ENCODE data around the gene ZBTB42.

The ZBTB42 gene

DNA sequence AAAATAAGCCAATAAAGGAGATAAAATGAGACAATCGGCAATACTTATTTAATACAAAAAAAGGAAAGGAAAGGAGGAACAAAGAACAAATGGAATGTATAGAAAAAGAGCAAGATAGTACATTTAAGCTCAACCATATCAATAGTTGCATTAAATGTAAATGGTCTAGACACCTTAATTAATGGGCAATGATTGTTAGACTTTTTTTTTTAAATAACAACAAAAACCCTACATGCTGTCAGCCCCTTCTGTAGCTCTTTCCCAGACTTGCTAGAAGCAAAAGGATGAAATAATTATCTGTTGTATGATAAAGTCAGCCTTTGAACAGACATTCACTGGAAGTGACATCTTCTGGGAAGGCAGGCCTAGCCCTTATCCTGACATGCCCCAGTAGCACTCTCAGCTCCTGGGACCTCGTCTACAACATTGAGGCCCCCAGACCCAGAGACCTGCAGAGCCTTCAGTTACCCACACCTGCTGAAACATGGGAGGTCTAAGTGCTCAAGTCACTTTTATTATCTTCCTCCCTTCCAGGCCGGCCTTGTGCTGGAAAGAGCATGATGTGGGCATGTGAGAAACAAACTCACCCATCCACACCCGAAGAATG is 34.5 kb upstream of the ZBTB42 start:
- no peak for TF ChIP-seq ZFX (IDR thresholded peaks at IDR 0.05)
- no peak overlapping the region for H3K27ac ChIP-seq

- no peak overlapping the region for H3K27ac ChIP-seq
- TF ChIP-seq, protein P1, sequence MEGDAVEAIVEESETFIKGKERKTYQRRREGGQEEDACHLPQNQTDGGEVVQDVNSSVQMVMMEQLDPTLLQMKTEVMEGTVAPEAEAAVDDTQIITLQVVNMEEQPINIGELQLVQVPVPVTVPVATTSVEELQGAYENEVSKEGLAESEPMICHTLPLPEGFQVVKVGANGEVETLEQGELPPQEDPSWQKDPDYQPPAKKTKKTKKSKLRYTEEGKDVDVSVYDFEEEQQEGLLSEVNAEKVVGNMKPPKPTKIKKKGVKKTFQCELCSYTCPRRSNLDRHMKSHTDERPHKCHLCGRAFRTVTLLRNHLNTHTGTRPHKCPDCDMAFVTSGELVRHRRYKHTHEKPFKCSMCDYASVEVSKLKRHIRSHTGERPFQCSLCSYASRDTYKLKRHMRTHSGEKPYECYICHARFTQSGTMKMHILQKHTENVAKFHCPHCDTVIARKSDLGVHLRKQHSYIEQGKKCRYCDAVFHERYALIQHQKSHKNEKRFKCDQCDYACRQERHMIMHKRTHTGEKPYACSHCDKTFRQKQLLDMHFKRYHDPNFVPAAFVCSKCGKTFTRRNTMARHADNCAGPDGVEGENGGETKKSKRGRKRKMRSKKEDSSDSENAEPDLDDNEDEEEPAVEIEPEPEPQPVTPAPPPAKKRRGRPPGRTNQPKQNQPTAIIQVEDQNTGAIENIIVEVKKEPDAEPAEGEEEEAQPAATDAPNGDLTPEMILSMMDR (conservative IDR thresholded peaks at IDR 0.05), result no peak
- TF ChIP-seq ZFX (IDR thresholded peaks at IDR 0.05), result no peak
These were observed 33.9 kb upstream of the ZBTB42 start for GRCh38 chr14:104766863-104767633.

DNA sequence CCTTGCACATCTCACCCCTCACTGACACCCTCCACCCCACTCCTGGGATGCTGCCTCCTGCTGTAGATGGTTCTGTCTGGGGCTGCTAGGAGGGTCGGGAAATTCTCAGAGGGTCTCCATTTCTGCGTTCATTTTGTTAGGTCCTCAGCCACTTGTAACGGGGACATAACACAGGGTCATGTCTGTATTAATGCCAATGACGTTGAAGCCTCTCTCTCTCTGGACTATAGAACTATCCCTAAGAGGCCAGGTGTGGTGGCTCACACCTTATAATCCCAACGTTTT is 33.3 kb upstream of the ZBTB42 start:
- H3K27ac ChIP-seq, result no peak overlapping the region
- TF ChIP-seq ZFX (IDR thresholded peaks at IDR 0.05), result no peak
- TF ChIP-seq, protein P1 (conservative IDR thresholded peaks at IDR 0.05), result no peak

- H3K27ac ChIP-seq, result peak overlapping the region; percentile 10; the same call in 1 of the 2 replicates
- no peak for TF ChIP-seq ZFX (IDR thresholded peaks at IDR 0.05)
- TF ChIP-seq, protein P1 (conservative IDR thresholded peaks at IDR 0.05), result peak; percentile 94
These were observed 32.2 kb upstream of the ZBTB42 start for GRCh38 chr14:104768437-104769323.

- TF ChIP-seq ZFX (IDR thresholded peaks at IDR 0.05), result no peak
- TF ChIP-seq, protein P1 (conservative IDR thresholded peaks at IDR 0.05), result no peak
- H3K27ac ChIP-seq, result no peak overlapping the region
These were observed 31.4 kb upstream of the ZBTB42 start for GRCh38 chr14:104769324-104770071.

DNA sequence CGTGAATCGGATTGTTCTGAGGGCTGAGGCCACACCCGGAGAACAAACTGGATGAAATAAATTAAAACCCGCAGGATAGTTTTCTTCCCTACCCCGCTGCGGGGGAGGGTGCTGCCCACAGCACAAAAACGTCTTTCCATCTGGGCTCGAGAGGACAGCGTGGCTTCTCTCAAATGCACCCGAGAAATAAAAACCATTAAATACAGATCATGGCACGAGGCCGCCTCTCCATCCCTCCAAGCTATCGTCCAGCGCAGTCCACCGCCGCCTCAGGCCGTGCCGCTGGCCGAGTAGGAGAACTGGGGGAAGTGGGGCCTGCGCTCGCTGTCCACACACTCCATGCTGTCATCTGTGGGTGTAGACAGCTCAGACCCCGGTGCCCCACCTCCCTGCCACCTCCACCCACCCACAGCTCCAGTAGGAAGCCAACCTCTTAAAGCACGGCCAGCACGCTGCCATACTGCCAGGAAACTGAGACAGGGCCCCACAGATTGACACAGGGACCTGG is 30.8 kb upstream of the ZBTB42 start:
- no peak for TF ChIP-seq ZFX (IDR thresholded peaks at IDR 0.05)
- TF ChIP-seq, protein P1 (conservative IDR thresholded peaks at IDR 0.05), result no peak
- H3K27ac ChIP-seq, result no peak overlapping the region

DNA sequence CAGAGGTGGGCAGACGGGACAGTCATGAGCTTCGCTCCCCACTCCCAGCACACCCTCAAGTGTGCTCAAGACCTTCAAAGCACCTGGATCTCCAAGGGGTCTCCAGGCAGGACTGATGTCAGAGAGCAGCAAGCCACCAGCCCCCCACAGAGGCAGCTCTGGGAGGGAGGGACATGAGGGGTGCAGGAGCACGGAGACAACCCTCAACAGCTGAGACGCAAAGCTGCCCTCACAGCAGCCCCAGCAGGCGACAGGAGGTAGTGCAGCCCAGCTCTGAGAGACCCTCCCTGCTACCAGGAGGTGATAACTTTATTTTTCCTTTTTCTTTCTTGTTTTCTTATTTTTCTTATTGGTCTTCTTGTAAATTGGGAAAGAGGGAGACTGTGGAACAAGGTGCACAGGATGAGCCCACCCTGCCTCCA is 30.0 kb upstream of the ZBTB42 start:
- no peak overlapping the region for H3K27ac ChIP-seq
- TF ChIP-seq, protein P1 (conservative IDR thresholded peaks at IDR 0.05), result peak; percentile 76
- TF ChIP-seq ZFX (IDR thresholded peaks at IDR 0.05), result no peak
